Stomach smooth muscle (tissue), 2 donors: ENCODE results near the gene SPECC1.
"Not testable (repeated sequence)": the region's sequence is repeated elsewhere in the genome, so short reads cannot be mapped to it uniquely, and the experiment has no call there.

Source experiments
- H3K27ac ChIP-seq: one replicate; pipeline ENCODE4 v1.7.0; 2013; ENCODE audit warnings: mild to moderate bottlenecking, low read length, inconsistent platforms
- H3K27me3 ChIP-seq, 2 donors: one replicate each; pipeline ENCODE4 v1.7.0; 2013; ENCODE audit warnings: low read length in 2 of 2; ENCODE audit not compliant: insufficient read depth in 2 of 2, control insufficient read depth in 1 of 2
- H3K36me3 ChIP-seq, 2 donors: one replicate each; pipeline ENCODE4 v1.7.0; 2013; ENCODE audit warnings: low read length in 2 of 2; ENCODE audit not compliant: control insufficient read depth in 2 of 2, insufficient read depth in 2 of 2
- H3K4me1 ChIP-seq: one replicate; pipeline ENCODE4 v1.7.0; 2013; ENCODE audit warnings: low read length; ENCODE audit not compliant: control insufficient read depth, insufficient read depth
- H3K4me3 ChIP-seq, 2 donors: one replicate each; pipeline ENCODE4 v1.7.0; 2013; ENCODE audit warnings: low read length in 2 of 2
- H3K9ac ChIP-seq, 2 donors: one replicate each; pipeline ENCODE4 v1.7.0; 2013; ENCODE audit warnings: low read length in 2 of 2, mild to moderate bottlenecking in 1 of 2
- H3K9me3 ChIP-seq, 2 donors: one replicate each; pipeline ENCODE4 v1.7.0; 2013; ENCODE audit warnings: low read length in 2 of 2; ENCODE audit not compliant: control insufficient read depth in 2 of 2
- donor health status: healthy.
- donor health status: Pancreatic carcinoma.

SPECC1 gene

DNA sequence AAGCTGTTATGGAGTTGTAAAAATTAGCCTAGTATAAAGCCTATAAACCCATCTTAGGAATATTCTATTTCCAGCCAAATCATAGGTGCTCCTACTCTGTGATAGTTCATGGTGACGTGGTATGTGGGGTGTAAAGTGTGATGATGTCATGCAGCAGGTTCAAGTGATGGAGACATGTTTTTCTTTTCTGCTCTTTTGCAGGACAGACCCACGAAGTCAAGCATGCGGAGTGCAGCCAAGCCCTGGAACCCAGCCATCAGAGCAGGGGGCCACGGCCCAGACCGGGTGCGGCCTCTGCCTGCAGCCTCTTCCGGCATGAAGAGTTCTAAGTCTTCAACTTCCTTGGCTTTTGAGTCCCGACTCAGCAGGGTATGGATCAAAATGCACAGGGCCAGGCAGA, 87.3 kb downstream of the SPECC1 start:
- Histone ChIP-seq H3K27ac (no peak overlapping the region), H3K4me1 (peaks cover 6% of the 10 kb centered on the region), H3K4me3 (no peak overlapping the region), H3K36me3 (no peaks in the 10 kb centered on the region), H3K27me3 (peaks cover 4 to 7% of the 10 kb centered on the region in 2 donors), H3K9ac (no peak overlapping the region), H3K9me3 (no peaks in the 10 kb centered on the region)

DNA sequence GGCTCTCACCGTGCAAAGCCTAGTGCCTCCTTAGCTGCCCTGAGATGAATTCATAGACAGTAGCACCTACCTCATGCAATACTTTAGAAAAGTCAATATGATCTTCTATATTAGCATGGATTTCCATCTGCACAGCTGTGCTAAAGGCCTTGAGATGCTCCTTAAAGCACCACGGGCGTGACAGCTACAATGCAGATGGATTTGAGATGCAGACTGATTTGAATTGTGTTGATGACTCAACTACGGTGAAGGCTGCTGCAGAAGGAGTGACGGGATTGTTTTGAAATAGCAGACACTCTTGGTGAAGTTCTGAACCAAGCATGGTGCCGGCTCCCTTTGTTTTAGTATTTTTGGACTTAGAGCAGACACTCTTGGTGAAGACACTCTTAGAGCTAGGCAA, 88.2 kb downstream of the SPECC1 start:
- peaks cover 6% of the 10 kb centered on the region for H3K4me1 ChIP-seq
- H3K9me3 ChIP-seq = no peaks in the 10 kb centered on the region
- H3K36me3 ChIP-seq = no peaks in the 10 kb centered on the region
- no peak overlapping the region for H3K9ac ChIP-seq
- no peak overlapping the region for H3K27ac ChIP-seq
- H3K27me3 ChIP-seq = peaks cover 4 to 6% of the 10 kb centered on the region in 2 donors
- H3K4me3 ChIP-seq = no peak overlapping the region

DNA sequence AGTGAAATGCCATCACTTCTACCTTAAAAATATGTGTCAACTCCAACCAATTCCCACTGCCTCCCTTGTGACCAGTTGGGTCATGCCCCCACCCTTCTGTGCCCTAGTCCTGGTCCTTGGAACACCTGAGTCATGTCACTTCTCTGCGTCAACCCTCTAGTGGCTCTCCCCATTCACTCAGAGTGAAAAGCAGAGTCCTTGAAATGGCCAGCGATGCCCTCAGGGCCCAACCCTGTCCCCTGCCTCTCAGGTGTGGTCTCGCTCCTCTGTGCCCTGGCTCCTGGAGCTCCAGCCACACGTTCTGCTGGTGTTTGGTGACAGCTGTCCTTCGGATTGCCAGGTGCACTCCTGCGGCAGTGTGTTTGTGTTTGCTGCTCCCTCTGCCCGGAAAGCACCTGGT, 89.2 kb downstream of the SPECC1 start:
- H3K27ac ChIP-seq = no peak overlapping the region
- peaks cover 6% of the 10 kb centered on the region for H3K4me1 ChIP-seq

DNA sequence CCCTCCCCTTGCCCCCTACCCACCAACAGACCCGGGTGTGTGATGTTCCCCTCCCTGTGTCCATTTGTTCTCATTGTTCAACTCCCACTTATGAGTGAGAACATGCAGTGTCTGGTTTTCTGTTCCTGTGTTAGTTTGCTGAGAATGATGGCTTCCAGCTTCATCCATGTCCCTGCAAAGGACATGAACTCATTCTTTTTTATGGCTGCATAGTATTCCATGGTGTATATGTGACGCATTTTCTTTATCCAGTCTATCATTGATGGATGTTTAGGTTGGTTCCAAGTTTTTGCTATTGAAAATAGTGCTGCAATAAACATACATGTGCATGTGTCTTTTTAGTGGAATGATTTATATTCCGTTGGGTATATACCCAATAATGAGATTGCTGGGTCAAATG, 91.6 kb downstream of the SPECC1 start:
- H3K27ac ChIP-seq, H3K36me3 ChIP-seq, H3K27me3 ChIP-seq, H3K4me3 ChIP-seq, H3K4me1 ChIP-seq, H3K9me3 ChIP-seq, H3K9ac ChIP-seq: not testable (repeated sequence)

More for the DNA sequence above, 89.2 kb downstream of the SPECC1 start:
- H3K9me3 ChIP-seq = no peaks in the 10 kb centered on the region
- H3K4me3 ChIP-seq = no peak overlapping the region
- H3K27me3 ChIP-seq = peaks cover 2 to 4% of the 10 kb centered on the region in 2 donors
- H3K9ac ChIP-seq = no peak overlapping the region
- no peaks in the 10 kb centered on the region for H3K36me3 ChIP-seq

DNA sequence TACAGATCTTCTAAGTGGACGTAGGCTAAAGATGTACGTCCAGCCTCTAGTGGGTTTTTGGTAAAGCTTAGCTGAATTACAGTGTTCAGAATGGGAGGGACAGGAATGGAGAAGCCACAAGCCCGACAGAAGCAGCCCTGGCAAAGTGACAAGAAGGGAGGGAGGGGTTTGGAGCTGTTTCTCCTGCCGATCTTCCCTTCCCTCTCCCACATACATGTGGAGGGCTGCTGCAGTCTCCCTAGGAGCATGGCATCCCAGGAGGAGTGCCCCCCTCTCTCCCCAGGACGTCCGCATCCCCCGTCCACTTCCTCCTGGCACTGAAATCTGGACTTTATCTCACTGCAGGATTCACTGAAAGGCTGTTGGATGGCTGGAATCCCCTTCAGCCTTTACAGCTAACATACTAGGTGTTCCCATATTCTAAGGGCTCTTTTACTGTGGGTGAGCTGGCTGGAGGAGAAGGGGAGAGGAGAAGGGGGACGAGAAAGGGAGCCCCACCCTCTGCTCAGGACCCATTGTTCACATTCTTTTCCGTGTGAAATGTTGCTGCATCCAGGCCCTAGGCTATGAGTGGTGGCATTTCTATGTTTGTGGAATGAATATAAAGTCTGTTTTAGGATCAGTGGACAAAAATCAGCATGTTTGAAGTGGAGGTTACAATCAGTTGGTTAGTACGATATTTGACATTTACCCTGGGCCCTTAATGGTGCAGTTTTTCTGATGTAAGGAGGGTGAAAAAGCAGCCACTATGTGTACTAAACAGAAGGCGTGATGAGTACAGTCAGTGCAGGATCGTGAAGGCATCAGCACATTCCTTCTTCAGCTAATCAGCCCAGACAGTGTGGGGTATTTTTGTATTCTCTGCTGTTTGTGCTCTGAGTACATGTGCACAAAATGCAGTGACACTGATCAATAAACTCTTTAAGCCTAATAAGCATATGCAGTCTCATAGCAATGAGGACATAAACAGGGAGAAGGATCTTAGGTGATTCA, 94.6 kb downstream of the SPECC1 start:
- Histone ChIP-seq H3K9me3 (no peaks in the 10 kb centered on the region), H3K27me3 (peaks cover 0 to 5% of the 10 kb centered on the region in 2 donors), H3K27ac (no peak overlapping the region), H3K4me1 (peaks cover 2% of the 10 kb centered on the region), H3K9ac (no peak overlapping the region), H3K4me3 (no peak overlapping the region), H3K36me3 (no peaks in the 10 kb centered on the region)

DNA sequence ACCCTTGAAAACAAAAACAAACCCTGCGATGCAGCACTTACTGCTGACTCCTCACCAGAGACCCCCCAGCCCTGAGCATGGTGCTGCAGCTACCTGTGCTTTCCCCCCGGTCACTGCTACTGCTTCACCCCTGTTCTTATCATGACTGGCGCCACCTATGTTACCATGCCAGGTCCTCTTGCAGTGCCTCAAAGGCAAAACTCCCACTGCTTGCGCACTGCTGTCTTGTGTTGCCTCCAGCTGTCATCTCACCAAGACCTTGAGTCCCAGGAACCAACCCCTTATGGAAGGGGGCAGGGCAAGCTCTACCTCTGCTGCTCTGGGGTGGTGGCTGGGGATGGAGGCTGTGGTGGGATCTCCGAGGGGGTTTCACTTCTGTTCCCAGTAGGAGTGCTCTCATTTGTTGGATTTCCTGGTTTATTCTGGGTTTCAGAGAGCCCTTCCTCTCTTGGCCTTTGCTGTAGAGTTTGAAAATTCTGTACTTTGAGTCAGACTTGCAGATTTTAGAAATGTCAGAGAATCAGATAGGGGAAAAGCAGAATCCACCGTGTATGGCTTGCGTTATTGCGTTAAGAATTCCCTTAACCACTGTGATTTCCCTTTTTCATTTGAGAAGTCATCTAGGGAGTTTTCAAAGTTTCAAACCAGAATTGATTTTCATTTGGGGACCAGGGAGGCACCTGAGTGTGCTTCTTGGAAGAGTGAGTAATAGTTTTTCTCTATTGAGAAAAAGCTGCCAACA, 96.6 kb downstream of the SPECC1 start:
- Histone ChIP-seq H3K36me3 (no peaks in the 10 kb centered on the region), H3K4me1 (peaks cover 2% of the 10 kb centered on the region), H3K4me3 (no peak overlapping the region), H3K9me3 (no peaks in the 10 kb centered on the region), H3K9ac (no peak overlapping the region), H3K27ac (no peak overlapping the region), H3K27me3 (peaks cover 0 to 5% of the 10 kb centered on the region in 2 donors)

DNA sequence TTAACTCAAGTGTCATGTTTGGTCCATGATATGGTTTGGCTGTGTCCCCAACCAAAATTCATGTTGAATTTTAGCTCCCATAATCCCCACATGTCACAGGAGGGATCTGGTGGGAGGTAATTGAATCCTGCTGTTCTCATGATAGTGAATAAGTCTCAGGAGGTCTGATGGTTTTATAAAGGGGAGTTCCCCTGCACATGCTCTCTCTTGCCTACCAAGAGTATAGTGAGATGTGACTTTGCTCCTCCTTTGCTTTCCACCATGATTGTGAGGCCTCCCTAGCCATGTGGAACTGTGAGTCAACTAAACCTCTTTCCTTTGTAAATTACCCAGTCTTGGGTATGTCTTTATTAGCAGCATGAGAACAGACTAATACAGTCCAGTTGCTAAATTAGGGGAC, 97.3 kb downstream of the SPECC1 start:
- not testable (repeated sequence) for H3K9ac ChIP-seq, H3K27me3 ChIP-seq, H3K9me3 ChIP-seq, H3K4me1 ChIP-seq, H3K36me3 ChIP-seq, H3K27ac ChIP-seq, H3K4me3 ChIP-seq

DNA sequence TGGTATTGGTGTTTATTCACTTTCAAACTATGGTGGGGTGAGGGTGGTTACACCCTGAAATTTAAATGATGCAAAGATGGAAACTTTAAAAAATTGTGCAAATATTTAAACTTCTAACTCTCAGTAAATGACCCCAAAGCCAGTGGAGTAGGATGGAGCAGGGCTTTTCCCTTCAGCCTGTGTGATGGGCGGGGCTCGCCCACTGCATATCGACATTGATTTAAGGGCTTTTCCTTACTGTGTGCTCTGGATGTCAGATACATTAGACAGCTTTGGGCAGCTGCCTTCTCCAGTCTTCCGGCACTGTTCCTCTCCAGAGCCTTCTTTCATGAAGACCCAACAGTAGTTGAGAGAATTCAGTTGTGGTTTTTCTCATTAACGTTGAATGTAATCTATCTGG, 99.9 kb downstream of the SPECC1 start:
- H3K4me3 ChIP-seq = no peak overlapping the region
- no peak overlapping the region for H3K27ac ChIP-seq
- H3K9me3 ChIP-seq = no peaks in the 10 kb centered on the region
- H3K9ac ChIP-seq = no peak overlapping the region
- peaks cover 0 to 2% of the 10 kb centered on the region in 2 donors for H3K27me3 ChIP-seq
- H3K4me1 ChIP-seq = no peaks in the 10 kb centered on the region
- H3K36me3 ChIP-seq = no peaks in the 10 kb centered on the region

DNA sequence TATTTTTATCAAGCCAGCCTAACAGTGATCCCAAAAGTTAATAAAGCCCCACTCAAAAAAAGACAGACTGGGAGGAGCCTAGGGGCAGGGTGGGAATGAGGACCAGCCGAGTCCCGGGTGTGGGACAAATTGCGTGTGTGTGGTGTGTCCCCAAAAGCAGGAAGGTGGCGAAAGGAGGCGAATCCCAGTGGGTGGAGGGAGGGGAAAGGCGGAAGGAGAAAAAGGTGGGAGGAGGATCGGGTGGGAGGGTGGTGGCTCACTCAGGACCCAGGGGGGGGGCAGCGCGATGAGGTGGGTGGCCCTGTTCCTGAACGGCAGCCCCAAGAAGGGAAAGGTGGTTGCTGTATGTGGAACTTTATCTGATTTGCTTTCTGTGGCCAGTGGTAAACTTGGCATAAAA, 102.4 kb downstream of the SPECC1 start:
- H3K9me3 ChIP-seq = no peaks in the 10 kb centered on the region
- no peaks in the 10 kb centered on the region for H3K4me1 ChIP-seq
- no peaks in the 10 kb centered on the region for H3K36me3 ChIP-seq
- no peak overlapping the region for H3K27ac ChIP-seq
- no peak overlapping the region for H3K9ac ChIP-seq
- H3K4me3 ChIP-seq = no peak overlapping the region
- peaks cover 0 to 2% of the 10 kb centered on the region in 2 donors for H3K27me3 ChIP-seq

DNA sequence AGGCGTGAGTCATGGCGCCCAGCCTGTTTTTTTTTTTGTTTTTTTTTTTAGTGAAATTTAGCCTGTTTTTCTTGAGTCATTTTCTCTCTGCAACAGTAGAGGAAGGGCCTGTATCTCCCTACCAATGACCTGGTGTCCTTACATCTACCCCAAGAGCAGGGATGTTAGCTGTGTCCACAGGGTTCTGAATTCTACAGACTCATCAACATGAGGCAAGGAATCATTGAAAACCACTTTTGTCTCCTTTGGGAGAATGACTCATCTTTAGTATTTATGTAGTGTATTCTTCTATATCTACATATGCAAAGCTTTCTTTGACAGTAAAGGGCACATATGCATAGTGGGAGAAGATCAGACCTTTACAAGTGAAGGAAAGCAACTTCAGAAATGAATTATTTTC, 105.3 kb downstream of the SPECC1 start:
- no peaks in the 10 kb centered on the region for H3K36me3 ChIP-seq
- no peak overlapping the region for H3K4me3 ChIP-seq
- no peaks in the 10 kb centered on the region for H3K27me3 ChIP-seq
- no peak overlapping the region for H3K27ac ChIP-seq
- no peaks in the 10 kb centered on the region for H3K4me1 ChIP-seq
- H3K9ac ChIP-seq = no peak overlapping the region
- no peaks in the 10 kb centered on the region for H3K9me3 ChIP-seq
